ENCODE measurements around the gene HES2.
A peak's percentile ranks its signal among the peaks of the same experiment; 100 is the strongest.
"Not testable (repeated sequence)": the region's sequence is repeated elsewhere in the genome, so short reads cannot be mapped to it uniquely, and the experiment has no call there.

HES2 gene

GRCh38 chr1:6435129-6435528 is 15.4 kb upstream of the HES2 start:
- no peak for DNase-seq

DNA sequence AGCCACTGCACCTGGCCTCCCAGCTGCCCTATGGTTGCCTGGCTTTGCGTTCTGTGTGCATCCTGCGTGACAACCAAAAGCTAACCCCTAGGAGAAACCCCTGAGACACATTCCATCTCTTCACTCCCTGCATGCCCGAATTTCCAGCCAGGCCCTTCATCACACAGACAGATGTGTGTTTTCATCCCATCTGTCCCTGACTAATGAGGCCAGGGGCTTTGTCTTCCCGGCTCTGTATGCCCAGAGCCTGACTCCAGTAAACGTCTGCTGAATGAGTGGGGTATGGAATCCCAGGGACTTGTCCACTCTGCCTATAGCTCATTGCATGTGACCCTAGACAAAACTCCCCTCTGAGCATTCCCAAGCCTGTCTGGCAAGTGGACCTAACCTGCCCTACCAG is 14.5 kb upstream of the HES2 start:
- no peak for DNase-seq

GRCh38 chr1:6431645-6432579 is 12.2 kb upstream of the HES2 start:
- not testable (repeated sequence) for DNase-seq

GRCh38 chr1:6429660-6430411 is 10.1 kb upstream of the HES2 start:
- not testable (repeated sequence) for DNase-seq

DNA sequence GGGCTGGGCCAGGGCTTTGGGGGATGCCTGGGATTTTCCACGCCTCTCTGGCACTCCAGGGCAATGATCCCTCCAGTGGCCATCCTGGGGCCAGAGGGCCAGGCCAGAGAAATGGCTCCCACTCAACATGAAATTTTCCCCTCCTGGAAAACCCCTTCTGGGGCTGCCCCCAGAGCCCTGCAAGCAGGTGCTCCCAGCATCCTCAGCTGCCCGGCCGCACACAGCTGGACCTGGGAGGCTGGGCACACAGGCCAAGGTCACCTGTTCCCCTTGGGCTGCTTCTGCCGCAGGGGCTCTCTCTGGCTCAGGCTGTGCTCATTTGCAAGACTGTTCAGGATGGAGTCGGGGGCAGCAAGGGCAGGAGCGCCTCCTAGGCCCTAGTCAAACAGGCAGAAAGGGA is 8.7 kb upstream of the HES2 start:
- not testable (repeated sequence) for DNase-seq

DNA sequence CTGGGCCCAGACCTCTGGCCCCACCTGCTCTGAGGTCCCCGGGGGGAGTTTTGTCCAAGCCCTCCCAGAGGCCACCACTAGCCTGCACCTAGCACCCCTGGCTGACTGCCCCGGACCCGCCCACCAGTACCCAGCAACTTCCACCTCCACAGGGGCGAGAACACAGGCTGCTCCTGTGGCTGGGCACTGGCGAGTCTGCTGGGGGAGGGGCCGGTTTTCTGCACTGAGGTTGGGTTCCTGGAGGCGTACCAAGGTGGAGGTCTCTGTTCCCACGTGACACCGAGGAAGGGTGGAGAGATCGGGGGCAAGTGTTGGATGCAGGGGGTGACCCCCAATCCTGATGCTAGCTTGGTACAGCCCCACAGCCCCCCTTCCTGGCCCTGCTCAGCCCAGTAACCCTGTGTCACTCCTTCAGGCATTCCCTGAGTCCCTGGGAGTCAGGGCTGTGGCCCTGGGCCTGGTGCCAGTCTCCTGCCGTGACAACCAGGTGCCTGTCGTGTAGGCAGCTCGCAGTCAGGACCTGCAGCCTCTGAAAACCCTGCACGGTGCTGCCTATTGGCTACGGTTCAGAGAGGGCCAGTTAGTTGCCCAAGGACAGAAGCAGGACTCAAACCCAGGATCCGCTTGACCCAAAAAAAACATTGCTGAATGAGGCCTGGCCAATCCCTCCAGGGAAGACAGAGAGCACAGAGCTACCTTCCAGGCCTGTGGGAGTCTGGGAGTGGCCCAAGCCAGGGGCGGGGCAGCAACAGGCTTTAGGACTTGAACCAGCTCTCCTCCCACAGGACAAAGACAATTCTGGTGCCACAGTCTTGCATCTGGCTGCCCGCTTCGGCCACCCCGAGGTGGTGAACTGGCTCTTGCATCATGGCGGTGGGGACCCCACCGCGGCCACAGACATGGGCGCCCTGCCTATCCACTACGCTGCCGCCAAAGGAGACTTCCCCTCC is 8.0 kb upstream of the HES2 start:
- no peak for DNase-seq

DNA sequence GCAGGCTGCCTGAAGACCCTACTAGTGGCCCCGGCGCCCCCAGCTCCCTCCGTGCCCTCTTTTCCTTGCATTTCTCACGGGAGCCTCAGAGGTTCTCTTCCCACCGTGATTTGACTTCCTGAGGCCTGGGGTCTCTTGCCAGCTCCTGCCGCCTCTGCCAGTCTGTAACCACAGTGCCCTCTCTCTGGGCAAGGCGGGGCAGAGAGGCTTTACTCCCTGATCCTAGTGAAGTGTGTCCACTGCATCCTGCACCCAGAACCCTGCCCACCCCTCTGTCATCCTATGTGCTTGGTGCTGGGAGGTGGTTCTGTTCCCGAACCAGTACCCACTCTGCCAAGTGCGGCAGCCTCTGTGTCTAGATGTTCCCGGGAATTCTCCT is 7.2 kb upstream of the HES2 start:
- DNase-seq: no peak

DNA sequence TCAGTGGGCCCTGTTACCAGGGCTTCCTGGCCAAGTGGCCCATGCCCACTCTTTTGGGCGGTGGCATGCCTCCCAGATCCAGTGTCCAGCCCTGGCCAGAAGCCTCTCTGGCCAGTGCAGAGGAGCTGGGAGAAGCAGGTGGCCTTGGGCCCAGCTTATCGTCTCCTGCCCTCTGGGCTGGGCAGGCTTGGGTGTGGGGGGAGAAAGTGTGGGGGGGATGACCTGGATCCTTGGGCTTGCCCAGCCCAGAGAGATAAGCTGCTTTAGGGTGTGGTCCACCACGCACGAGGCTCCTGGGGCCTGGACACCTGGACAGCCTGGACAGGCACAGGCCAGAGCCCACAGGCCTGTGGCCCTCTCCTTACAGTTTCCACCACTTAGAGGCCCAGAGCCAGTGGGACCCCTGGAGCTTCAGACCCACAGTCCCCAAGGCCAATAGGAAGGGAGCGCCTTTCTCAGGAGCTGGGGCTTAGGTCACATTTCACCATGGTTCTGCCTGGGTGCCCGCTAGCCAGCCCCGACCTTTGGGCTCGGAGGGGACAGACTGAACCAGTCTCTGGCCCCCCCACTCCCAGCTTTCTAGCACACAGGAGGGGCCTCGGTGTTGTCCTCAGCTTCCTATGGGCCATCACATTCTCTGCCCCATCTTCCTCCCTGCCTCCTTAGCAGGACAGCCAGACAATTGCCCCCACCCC is 6.7 kb upstream of the HES2 start:
- DNase-seq: no peak

DNA sequence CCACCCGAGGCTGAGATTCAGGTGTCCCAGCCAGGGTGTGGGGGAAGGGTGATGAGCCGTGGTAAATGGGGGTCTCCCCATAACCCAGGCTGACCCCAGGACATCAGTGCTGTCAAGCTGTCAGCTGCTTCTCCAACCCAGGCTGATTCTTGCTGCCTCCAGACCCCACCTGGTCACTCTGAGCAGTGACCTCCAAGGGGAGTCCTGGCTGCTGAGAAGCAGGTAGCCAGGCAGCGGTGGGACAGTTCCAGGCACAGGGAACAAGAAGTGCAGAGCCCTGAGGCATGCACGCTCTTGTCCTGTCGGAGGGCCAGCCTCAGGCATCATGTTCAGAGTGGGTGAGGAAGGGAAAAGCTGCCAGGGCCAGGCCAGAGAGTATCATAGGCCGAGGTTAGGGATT is 5.9 kb upstream of the HES2 start:
- no peak for DNase-seq

DNA sequence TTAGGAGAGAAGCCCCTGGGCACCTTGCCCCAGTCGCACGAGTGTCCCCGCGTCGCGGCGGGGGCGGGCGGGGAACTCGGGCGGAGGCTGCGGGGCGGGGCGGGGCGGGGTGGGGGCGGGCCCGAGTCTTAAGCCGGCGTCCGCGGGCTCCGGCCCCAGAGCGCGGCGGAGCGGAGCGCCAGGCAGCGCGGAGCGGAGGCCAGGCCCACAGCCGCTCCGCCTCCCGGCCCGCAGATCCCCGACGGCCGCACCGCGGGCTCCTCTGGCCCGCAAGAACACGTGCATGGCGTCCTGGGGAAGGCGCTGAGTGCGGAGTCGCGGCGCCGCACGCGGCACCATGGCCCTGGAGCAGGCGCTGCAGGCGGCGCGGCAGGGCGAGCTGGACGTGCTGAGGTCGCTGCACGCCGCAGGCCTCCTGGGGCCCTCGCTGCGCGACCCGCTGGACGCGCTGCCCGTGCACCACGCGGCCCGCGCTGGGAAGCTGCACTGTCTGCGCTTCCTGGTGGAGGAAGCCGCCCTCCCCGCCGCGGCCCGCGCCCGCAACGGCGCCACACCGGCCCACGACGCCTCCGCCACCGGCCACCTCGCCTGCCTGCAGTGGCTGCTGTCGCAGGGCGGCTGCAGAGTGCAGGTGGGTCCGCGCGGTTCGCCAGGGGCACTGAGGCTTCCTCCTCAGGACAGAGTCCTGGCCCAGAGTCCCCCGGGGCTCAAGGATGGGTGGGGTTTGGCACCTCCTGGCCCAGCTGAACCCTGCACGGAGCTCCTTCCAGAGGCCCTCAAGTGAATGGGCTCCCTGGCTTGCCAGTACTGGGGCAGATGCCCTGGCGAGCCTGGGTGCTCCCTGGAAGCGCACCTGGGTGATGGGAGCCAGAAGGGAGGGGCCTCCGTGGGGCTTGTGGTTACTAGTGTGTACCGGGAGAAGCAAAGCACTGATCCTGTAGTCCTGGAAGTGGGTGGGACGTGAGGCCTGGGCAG is 5.2 kb upstream of the HES2 start, which contains the start of gene ESPN:
Gene ESPN (plus strand): TSS at position 158 of the 975 bp plus-strand sequence. CDS start 180 bp downstream, at position 338.
- no peak for DNase-seq

DNA sequence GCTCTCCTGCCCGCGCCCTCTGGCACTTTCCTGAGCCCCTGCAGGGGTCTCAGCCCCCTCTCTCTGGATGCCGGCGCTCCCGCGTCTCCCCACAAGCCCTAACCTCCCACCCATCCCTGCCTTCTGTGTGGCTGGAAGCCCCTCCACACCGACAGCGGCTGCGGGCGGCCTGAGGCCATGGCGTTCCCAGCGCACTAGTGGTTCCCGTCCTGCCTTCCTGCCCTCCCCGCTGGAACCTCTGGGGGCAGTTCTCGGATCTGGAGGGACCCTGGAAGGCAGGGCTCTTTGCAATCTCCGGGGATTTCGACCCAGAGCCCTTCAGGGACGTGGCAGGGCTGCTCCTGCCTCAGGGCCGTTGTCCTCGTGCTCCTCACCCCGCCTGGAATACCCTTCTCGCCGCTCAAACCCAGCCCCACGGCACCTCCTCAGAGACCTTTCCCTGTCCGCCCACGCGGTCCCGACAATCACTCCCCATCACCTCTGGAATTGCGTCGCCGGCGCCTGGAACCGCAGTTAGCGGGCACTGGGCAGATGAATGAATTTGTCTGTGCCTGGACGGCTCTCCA is 4.4 kb upstream of the HES2 start:
- DNase-seq: no peak

DNA sequence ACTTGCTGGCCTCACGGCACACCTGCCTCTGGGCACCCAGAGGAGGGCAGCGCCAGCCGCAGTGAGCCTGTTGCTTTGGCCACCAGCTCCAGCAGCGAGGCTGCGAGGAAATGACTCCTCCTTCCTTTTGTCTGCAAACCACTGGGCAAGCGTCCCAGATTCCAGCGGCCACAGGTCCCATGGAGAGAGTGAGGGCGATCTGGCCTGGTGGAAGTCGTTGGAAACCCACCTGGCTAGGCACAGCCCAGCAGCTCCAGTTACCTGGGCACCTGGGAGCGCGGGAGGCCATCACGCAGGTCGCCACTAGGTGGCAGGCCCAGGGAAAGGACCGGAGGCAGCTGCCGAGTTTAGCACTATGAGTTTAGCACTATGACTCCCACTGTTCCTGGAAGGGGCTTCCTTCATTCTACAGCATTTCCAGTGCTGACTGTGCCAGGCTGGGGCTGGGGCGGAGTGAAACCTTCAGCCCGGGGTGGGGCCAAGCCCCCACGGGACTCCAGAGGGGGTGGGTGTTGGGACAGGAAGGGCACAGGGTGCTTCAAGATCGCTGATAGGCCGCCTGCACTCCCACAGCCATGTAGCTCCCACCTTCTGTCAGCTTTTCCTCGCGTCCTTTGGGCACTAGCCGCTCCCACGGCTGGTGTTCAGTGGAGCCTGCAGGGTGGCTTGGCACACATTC is 3.7 kb upstream of the HES2 start:
- DNase-seq: peak; percentile 58

DNA sequence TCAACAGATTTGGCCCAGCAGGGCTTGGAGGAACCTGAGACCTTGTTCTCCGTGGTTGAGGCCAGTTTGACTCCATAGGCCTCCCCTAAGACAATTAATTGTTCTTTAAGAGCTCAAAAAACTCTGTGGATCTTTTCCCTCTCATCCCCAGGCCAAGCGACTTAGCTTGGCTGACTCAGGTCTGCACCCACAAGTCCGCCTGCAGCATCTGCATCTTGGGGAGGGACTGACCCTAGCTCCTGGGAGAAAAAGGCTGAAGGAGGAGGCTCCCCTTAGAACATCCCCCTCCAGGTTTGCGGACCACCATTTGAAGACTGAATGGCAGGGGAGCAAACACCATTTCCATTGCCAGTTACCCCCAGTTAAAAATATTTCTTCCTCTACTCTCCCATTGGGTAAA is 1.5 kb upstream of the HES2 start:
- DNase-seq: no peak

DNA sequence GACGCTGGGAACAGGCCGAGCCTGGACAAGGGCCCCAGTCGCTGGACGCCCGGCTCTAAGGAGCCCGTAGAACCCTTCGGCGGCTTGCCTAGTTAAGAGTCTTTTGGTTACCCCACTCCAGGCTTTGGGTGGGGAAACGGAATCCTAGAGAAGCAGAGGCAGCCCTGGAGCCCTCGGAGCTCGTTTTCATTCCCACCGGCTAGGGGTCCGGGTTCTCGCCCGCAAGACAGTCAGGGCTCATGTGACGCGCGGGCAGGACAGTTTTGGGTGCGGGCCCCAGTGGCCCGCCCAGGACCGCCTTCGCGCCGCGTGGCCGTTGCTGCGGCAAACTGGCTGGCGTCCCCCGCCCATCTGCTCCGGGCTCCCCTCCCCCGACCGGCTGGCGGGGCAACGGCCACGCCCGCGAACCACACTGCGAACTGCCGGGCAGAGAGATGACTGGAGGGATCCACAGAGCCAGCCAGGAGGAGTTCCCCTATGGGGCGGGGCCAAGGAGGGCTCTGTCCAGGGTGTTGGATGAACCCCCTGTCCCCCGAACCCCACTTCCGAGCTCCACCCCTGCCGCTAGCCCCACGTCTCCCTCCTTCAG is 829 bp upstream of the HES2 start:
- no peak for DNase-seq

DNA sequence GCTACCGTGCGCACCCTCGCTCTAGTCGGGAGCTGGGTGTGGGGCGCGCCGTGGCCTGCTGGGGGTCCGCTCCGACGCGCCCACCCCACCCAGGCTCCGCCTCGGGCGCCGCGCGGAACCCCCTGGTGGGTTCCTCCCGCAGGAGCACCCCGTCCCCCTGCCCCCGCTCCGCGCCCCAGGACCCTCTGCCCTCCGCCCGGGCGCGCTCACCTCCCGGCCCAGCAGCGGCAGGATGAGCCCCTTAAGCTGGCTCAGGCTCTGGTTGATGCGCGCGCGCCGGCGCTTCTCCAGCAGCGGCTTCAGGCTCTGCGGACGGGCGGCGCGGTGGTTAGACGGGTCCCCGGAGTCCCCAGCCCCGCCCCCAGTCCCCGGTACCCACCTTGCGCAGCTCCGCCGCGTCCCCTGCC is 319 bp downstream of the HES2 start:
- DNase-seq: no peak

DNA sequence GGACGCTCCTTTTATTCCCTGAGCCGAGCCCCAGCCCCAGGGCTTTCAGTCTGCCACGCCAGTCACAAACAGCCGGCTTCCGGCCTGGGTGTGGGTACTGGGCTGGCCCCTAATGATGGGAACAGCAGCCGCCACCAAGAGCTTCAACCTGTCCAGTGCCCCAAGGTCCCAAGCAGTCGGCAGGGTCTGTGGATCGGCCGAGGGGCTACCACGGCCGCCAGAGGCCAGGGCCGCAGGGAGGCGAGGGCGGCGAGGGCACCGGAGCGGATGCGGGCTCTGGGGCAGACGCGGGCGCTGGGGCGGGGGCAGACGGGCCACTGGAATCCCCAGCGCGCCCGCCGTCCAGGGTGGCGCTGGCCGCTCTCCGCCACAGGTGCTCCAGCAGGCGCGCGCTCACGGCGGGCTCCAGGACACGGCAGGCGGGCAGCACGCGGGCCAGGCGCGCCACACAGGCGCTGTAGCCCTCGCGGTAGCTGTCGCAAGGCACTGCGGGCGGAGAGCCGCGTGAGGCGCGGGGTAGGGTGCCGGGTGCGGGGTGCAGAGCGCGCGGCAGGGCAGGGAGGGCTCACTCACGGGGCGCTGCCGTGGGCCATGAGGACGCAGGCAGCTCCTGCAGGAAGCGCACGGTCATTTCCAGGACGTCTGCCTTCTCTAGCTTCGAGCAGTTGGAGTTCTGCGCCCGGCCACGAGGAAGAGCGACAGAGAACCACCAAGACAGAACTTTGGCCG is 887 bp downstream of the HES2 start:
- DNase-seq: no peak

DNA sequence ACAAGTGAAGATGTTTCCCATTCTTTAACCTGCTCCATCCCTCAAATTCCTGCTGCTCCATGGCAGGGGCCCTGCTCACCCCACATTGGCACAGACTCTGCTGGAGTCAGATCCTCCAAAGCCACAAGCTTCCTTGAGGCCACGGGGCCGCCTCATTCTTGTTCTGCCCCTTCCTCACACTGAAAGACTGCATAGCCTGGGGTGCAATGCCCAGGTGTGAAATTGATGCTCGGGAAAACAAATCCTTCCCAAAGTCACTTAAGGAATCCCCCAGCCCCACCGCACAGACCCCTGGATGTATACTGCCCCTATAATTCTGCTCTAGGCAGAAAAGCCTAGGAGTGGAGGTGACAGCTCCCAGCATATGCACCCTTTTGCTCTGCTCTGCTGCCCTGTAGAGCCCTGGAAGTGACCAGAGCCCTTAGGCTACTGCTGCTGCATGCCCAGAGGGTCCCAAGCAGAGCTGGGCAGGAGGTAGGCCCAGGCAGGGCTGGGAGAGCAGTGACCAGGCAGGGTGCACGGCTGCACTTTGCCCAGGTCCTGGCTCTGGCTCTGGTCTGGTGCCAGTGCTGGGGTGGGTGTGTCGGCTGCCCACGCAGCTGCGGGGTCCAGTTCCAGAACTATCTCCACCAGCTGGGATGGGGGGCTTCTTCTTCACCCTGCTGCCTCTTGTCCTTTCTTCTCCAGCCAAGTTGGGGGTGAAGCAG is 1.6 kb downstream of the HES2 start:
- DNase-seq: no peak

DNA sequence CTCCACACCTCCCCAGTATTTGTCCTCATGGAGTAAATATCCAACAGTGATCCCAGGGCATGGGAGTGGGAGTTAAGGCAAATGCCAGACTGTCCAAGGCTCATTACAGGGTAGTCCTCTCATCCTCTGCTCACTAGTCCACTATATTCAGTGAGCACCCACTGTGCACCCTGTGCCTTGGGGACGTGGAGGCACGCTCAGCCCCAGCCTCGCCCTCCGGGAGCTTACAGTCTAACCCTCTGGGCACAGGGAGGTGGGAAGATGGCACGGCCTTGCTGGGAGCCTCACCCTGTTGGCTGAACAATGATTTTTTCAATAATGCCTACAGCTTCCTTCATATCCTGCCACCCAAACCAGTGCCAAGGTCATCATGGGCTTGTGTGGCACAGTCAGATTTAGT is 2.8 kb downstream of the HES2 start:
- no peak for DNase-seq
